A549 (cell line): Measurements from ENCODE around the gene ATL1.
A peak's percentile ranks its signal among the peaks of the same experiment; 100 is the strongest.

Experiments
- BHLHE40 ChIP-seq: IDR thresholded peaks from 2 replicates; pipeline ENCODE4 v1.6.1; 2012; ENCODE audit warnings: low read depth, low read length, inconsistent platforms
- CHD2 ChIP-seq: fragments of 150-350 bp; IDR thresholded peaks from 2 replicates; pipeline ENCODE4 v1.6.1; 2014; ENCODE audit warnings: low read length; ENCODE audit not compliant: partially characterized antibody
- EP300 ChIP-seq, 2 experiments: fragments of >200 bp; sonication (Bioruptor Twin); formaldehyde crosslinking; IDR thresholded peaks; 2 replicates in 1 of 2; 3 replicates in 1 of 2; pipeline ENCODE4 v1.6.1; 2016 to 2017
- JUN ChIP-seq, 2 experiments: fragments of >200 bp; sonication (Bioruptor Twin); formaldehyde crosslinking; IDR thresholded peaks; 2 replicates in 1 of 2; 3 replicates in 1 of 2; pipeline ENCODE4 v1.6.1; 2016 to 2017
- JUNB ChIP-seq: fragments of >200 bp; sonication (Bioruptor Twin); formaldehyde crosslinking; IDR thresholded peaks from 2 replicates; pipeline ENCODE4 v1.6.1; 2016
- KDM5A ChIP-seq: fragments of 200-600 bp; sonication (generic); IDR thresholded peaks from 2 replicates; pipeline ENCODE4 v1.6.1; 2016; ENCODE audit warnings: antibody characterized with exemption, mild to moderate bottlenecking
- POLR2A ChIP-seq: IDR thresholded peaks from 2 replicates; pipeline ENCODE4 v1.6.1; 2012; ENCODE audit warnings: mild to moderate bottlenecking, low read length
- RARB ChIP-seq: fragments of 250-450 bp; sonication (Bioruptor Pico); IDR thresholded peaks from 2 replicates; pipeline ENCODE4 v1.8.0; 2021; ENCODE audit warnings: mild to moderate bottlenecking, moderate library complexity
- RFX5 ChIP-seq: fragments of 450-650 bp; IDR thresholded peaks from 2 replicates; pipeline ENCODE4 v1.7.1; 2014; ENCODE audit warnings: antibody characterized with exemption, mild to moderate bottlenecking, moderate library complexity
- TF ChIP-seq, protein P1 (sequence below): fragments of >200 bp; sonication (Bioruptor Twin); formaldehyde crosslinking; IDR thresholded peaks from 3 replicates; pipeline ENCODE4 v1.5.1; 2016
- TF ChIP-seq, protein P2 (sequence below): fragments of 450-650 bp; IDR thresholded peaks from 2 replicates; pipeline ENCODE4 v1.6.1; 2014; ENCODE audit warnings: antibody characterized with exemption

DNA sequence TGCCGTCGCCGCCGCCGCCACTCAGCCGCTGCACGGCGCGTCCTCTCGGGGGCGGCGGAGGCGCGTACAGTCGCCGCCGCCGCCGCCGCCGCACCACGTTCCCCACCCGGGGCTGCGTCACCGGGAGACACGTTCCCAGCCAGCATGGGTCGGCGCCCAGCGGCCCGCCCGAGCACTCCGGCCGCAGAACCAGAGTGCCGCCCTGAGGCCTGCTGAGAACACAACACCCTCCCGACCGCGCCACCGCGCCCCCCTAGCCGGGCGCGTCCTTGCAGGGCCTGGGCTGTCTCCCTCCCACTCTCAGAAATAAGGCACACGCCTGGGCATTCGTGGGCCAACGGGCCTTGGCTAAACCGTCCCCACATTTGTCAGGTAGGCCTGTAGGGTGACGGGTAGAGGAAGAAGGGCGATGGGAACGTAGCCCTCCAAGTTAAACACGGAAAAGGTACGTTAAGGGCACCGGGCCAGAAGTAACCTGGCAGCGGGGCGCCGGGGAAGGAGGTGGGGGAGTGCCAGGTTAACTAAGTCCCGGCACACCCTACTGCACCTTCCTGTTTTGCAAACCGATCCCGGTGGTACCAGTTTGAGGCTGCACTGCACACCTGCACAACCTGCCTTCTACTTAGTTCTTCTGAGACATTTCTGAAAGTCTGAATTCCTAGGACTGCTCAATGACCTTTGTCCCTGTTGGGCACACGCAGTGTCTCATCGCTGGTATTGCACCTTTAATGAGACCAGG is 27.3 kb upstream of the ATL1 start, which contains the start of gene MAP4K5:
- TF ChIP-seq, protein P1, sequence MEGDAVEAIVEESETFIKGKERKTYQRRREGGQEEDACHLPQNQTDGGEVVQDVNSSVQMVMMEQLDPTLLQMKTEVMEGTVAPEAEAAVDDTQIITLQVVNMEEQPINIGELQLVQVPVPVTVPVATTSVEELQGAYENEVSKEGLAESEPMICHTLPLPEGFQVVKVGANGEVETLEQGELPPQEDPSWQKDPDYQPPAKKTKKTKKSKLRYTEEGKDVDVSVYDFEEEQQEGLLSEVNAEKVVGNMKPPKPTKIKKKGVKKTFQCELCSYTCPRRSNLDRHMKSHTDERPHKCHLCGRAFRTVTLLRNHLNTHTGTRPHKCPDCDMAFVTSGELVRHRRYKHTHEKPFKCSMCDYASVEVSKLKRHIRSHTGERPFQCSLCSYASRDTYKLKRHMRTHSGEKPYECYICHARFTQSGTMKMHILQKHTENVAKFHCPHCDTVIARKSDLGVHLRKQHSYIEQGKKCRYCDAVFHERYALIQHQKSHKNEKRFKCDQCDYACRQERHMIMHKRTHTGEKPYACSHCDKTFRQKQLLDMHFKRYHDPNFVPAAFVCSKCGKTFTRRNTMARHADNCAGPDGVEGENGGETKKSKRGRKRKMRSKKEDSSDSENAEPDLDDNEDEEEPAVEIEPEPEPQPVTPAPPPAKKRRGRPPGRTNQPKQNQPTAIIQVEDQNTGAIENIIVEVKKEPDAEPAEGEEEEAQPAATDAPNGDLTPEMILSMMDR = peak; percentile 96
- TF ChIP-seq EP300 (IDR thresholded peaks at IDR 0.05) (no peak), JUN (IDR thresholded peaks at IDR 0.05) (peak in 1 of 2 experiments; percentile 85; a peak in 2 of 5 replicates), CHD2 (no peak), RFX5 (no peak), POLR2A (peak; percentile 53), JUNB (no peak), RARB (CRISPR knock-in tag) (no peak), BHLHE40 (no peak), KDM5A (no peak)
- TF ChIP-seq, protein P2, sequence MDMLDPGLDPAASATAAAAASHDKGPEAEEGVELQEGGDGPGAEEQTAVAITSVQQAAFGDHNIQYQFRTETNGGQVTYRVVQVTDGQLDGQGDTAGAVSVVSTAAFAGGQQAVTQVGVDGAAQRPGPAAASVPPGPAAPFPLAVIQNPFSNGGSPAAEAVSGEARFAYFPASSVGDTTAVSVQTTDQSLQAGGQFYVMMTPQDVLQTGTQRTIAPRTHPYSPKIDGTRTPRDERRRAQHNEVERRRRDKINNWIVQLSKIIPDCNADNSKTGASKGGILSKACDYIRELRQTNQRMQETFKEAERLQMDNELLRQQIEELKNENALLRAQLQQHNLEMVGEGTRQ = no peak
